GM12874 (cell line): ENCODE data around the gene GCSAML.

Experiments used
- CTCF ChIP-seq: IDR thresholded peaks from 2 replicates; pipeline ENCODE4 v1.5.1; 2011; ENCODE audit warnings: low read depth, mild to moderate bottlenecking, control low read depth, low read length, moderate library complexity; ENCODE audit not compliant: insufficient read depth

GCSAML gene

DNA sequence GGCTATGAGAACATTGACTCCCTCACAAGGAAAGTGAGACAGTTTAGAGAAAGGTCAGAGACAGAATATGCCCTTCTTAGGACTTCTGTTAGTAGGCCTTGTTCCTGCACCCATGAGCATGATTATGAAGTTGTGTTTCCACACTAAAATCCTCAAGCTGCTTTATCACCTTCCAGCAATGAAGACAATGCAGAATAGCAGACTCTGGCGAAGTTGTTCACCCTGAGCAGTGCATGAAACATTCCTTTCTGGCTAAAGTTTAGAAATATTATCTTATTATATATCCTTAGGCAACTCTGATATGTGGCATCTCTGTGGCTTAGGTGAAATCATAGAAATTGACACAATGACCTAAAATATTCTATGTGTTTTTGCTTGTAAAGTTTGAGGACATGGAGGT is 25.3 kb downstream of the GCSAML start:
- TF ChIP-seq CTCF, result no peak

DNA sequence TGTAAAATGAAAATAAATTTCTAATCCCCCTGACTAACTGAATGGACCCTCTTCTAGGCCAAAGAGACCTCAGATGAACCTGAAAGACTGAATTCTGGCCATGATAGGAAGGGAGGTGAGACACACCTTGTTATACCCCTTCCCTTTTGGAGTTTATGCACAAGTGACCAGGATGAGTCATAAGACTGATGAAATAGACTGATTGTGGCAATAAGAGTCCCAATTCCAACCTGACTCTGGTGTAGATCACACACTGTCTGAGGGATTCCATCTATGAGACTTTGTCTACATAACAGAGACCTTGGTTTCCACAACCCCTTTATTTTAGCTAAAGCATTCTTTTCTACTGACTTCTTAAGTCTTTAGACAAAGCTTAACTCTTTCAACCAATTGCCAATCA is 25.7 kb downstream of the GCSAML start:
- no peak for TF ChIP-seq CTCF

DNA sequence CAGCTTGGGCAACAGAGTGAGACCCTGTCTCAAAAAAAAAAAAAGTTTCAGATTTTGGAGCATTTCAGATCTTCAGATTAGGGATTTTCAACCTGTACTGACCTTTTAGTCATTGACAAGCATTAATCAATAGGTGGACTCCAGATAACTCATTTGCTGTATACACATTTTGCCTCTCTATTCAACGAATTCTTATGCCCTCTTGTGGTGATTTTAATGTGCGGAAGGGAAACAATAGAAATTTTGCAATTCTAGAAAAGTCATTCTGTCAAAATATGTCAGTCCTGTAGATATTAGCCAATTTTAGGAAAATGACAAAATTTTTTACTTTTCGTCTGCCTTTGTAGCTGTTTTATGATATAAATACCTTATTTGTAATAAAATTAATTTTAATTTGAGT is 27.6 kb downstream of the GCSAML start:
- peak; percentile 29; the same call in 1 of the 2 replicates for TF ChIP-seq CTCF

DNA sequence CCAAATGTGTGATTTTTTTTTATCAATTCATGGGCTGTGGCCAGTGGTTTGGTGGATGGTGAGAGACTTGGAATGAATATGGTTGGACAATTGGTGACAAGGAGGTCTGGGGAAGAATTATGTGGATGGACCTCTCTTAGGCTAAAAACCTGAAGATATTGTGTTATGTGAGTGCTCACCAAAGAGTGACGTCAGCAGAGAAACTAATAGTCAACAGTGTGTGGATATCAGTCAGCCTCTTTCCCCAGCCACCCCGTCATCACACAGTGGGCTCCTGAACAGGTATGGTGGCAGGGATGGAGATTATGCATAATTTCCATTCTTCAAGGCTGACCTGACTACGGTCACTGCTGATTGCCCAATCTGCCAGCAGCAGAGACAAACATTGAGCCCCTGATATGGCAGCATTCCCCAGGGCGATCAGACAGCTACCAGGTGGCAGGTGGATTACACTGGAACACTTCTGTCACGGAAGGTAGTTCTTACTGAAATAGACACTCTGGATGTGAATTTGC is 30.1 kb downstream of the GCSAML start:
- no peak for TF ChIP-seq CTCF

DNA sequence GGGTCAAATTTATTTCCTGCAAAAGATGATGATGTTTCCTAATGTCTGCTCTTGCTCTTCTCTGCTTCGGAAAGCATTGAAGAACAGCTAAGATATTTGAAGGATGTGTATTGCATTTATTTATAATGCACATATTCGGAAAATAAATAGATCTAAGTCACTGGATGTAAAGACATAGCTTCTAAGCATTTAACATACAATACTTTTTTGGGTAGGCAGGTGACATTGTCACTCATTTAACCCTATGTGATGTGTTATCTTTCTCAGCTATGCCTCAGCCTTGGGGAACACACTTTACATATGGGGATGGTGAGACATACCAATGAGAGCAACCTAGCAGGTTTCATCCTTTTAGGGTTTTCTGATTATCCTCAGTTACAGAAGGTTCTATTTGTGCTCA is 39.1 kb downstream of the GCSAML start, which contains the start of gene OR2G2:
Gene OR2G2 (plus strand): TSS at position 301 of the 400 bp plus-strand sequence. CDS start 0 bp downstream, at position 301.
- TF ChIP-seq CTCF, result no peak

DNA sequence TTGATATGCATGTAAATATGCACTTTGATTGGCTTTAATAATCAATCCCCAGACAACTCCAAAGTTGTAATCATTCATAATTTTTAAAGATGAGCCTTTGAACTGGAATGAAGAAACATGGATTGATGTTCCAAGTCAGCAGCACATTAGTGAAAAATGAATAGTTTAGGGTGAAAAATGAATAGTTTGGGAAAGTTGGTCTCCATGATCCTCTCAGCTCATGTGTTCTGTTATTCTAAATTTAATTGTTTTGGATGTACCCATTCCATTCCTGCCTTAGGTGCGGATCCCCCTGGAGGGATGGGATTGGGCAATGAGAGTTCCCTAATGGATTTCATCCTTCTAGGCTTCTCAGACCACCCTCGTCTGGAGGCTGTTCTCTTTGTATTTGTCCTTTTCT is 56.4 kb downstream of the GCSAML start, which contains the start of gene OR2G3:
Gene OR2G3 (plus strand): TSS at position 301 of the 400 bp plus-strand sequence. CDS start 0 bp downstream, at position 301.
- no peak for TF ChIP-seq CTCF

- no peak for TF ChIP-seq CTCF
Observed at GRCh38 chr1:247613405-247613804, 64.5 kb downstream of the GCSAML start.
